ENCODE results near the gene CNGA1.

Gene CNGA1

GRCh38 chr4:47891928-47892327 lies 124.6 kb downstream of the CNGA1 start:
- Histone ChIP-seq H3K4me3 (ENCODE audit: low read length) (no peak overlapping the region), H3K4me1 (ENCODE audit: insufficient read depth, low read length) (no peaks in the 10 kb centered on the region), H3K9me3 (ENCODE audit: insufficient read depth, low read depth, low read length) (no peaks in the 10 kb centered on the region), H3K27ac (ENCODE audit: low read depth, low read length) (no peak overlapping the region), H3K9ac (ENCODE audit: low read depth, low read length) (no peak overlapping the region), H3K36me3 (ENCODE audit: insufficient read depth, low read length) (peaks cover 100% of the 10 kb centered on the region), H3K27me3 (ENCODE audit: insufficient read depth, low read length) (no peaks in the 10 kb centered on the region)
- WGBS = no CpG with 5 or more reads among the region's 1 CpG
